H1 (cell line): ENCODE results near the gene RHOBTB3. TPM values are rescaled to one million over a fixed set of nuclear protein-coding genes. Genes with fewer than 3 reads are reported as not detected.

ENCODE experiments used
- ATF2 ChIP-seq: IDR thresholded peaks from 2 replicates; pipeline ENCODE4 v1.6.1; 2012; ENCODE audit warnings: low read length, inconsistent platforms
- PHF8 ChIP-seq: fragments of 200-600 bp; sonication (generic); conservative IDR thresholded peaks from 2 replicates; pipeline ENCODE4 v1.7.1; 2012; ENCODE audit warnings: low read depth, mild to moderate bottlenecking, inconsistent platforms, low read length, moderate library complexity
- RAD21 ChIP-seq, 2 experiments: IDR thresholded peaks in 1 of 2; conservative IDR thresholded peaks in 1 of 2; 2 replicates each; pipeline ENCODE4 v1.6.1; 2011; ENCODE audit warnings: low read depth in 2 of 2, low read length in 2 of 2, improper control_type of control experiment in 1 of 2, inconsistent platforms in 1 of 2, mild to moderate bottlenecking in 1 of 2, moderate library complexity in 1 of 2
- polyA plus RNA-seq, 7 experiments: library from polyadenylated mRNA; depleted of rRNA in 3 of 7; stranded (reverse) in 5 of 7; unstranded in 2 of 7; fragments of >200 nt in 5 of 7; fragments of 200-250 nt in 2 of 7; gene quantifications; 1 replicate in 5 of 7; 2 replicates in 1 of 7; 4 replicates in 1 of 7; pipeline versions ENCODE4 v1.2.1 to v1.2.3, GENCODE V29; 2011 to 2013; ENCODE audit warnings: missing spikeins in 2 of 7, mixed read lengths in 2 of 7
- total RNA-seq: library from RNA; stranded (reverse); fragmentation: NEBNext Ultra II Directional; extraction: Animal tissue kit (Norgen Biotek cat#: 25700); gene quantifications from 2 replicates; pipeline ENCODE4 v1.2.1, GENCODE V29; 2021

RHOBTB3 gene
- total and polyA plus RNA-seq, 2 of the 8 experiments (the other 6 are each of a cell fraction or from before 2014, with no cell fraction given) = 8.2 to 17.5 TPM

GRCh38 chr5:95718203-95718602 lies 12.9 kb upstream of the RHOBTB3 start (continued):
- TF ChIP-seq PHF8 (no peak), ATF2 (no peak), RAD21 (IDR thresholded peaks at IDR 0.05 in 1 of 2, conservative IDR thresholded peaks at IDR 0.05 in 1 of 2; ENCODE audit: low read depth in 2 of 2, low read length in 2 of 2) (no peak)
